ENCODE measurements around the gene RGR.

RGR gene

GRCh38 chr10:84302223-84302622, 57.4 kb downstream of the RGR start:
- DNase-seq: no peak

GRCh38 chr10:84306751-84307384, 62.0 kb downstream of the RGR start:
- no peak for DNase-seq

GRCh38 chr10:84308021-84308420, 63.2 kb downstream of the RGR start:
- DNase-seq: no peak

GRCh38 chr10:84308481-84309304, 63.8 kb downstream of the RGR start:
- no peak for DNase-seq
